Kidney capillary endothelial cell (primary cell): ENCODE measurements around the gene ADSS2.
"Not testable (repeated sequence)": the region's sequence is repeated elsewhere in the genome, so short reads cannot be mapped to it uniquely, and the experiment has no call there.

ENCODE experiments used
- DNase-seq: peaks from one replicate; pipeline ENCODE4 v3.0.0-alpha.2; 2018; ENCODE audit warnings: low spot score

ADSS2 gene

DNA sequence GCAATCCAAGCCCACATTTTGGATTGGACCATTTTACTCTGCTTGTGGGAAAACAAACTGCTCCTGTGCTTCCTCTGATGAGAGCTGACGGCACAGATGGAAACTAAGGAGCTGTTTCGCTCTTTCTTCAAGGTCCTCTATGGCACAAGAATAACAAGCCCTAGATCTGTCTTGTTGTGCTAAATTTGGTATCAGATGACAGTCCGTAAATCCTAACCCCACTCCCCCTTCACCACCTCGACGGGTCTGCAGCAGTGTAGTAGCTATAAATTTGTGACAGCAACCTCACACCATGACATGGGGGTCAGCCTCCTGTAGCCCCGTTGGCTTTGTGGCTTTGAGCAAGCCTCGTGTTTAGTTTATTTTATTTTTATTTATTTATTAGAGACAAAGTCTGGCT, 85.9 kb downstream of the ADSS2 start:
- DNase-seq = no peak

DNA sequence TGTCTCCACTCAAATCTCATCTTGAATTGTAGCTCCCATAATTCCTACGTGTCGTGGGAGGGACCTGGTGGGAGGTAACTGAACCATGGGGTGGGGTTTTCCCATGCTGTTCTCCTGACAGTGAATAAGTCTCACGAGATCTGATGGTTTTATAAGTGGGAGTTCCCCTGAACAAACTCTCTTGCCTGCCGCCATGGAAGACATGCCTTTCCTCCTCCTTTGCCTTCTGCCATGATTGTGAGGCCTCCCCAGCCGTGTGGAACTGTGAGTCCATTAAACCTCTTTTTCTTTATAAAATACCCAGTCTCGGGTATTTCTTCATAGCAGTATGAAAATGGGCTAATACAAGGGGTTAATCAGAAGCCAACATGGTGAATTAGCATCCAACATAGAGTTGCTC, 86.4 kb downstream of the ADSS2 start:
- DNase-seq = not testable (repeated sequence)

DNA sequence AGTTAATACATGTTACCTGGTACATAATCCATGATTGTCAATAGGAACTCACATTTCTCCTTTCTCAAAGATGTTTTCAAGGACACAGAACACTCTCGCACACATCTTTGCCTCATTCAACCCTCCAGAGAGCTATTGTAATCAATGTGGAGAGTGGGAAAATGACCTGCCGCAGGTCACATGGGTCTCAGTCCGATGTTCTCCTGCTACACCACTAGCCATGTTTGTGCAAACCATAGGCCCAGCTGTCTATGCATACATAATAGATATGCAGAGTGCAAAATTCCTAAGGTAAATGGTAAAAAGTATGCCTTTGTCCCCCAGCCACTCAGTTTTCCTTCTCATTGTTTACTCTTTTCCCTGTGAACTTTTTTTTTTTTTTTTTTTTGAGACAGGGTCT, 89.2 kb downstream of the ADSS2 start:
- DNase-seq = no peak

DNA sequence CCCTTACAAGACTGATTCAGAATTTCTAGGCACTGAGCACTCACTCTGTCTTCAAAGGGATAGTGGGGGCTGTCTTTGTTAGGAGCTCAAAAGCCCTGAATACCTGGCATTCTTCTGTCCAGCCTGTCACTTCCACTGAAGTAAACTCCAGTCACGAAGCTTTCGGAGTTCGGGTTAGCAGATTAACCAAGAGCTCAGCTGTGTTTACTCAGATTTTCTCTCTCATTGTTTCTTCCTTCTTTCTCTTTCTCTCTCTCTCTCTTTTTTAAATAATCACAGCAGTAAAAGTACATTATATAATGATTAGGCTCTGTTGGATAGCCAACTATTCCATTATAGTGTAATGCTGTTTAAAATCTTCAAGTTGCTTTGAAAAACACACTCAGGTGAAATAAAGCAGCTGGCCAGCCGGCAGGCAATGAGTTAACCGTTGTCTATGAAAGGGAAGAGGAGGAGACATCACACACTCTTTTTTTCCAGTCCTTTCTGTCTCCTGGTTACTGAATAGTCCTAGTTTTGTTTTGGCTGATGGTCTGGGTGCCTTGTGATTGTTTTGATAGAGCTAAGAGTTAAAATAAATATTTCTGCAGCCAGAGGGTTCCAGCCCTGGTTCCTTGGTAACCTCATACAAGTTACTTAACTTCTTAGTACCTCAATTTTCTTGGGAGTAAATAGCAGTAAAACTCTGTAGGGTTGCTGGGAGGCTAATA, 89.8 kb downstream of the ADSS2 start:
- DNase-seq = no peak
